HG02763 (cell line): Measurements from ENCODE around the gene TKTL1.
A peak's percentile ranks its signal among the peaks of the same experiment; 100 is the strongest.

Experiments used
- ATAC-seq: cut with Tn5 transposase; IDR thresholded peaks from one replicate; pipeline ENCODE4 v1.9.1; 2021; ENCODE audit warnings: mild to moderate bottlenecking, moderate library complexity; ENCODE audit not compliant: unreplicated experiment

TKTL1 gene

GRCh38 chrX:154343063-154343462, 47.5 kb downstream of the TKTL1 start:
- peak; percentile 13 for ATAC-seq

GRCh38 chrX:154343620-154344019, 48.0 kb downstream of the TKTL1 start:
- peak; percentile 27 for ATAC-seq

- ATAC-seq = no peak
These were observed 52.5 kb downstream of the TKTL1 start for GRCh38 chrX:154348114-154348531.

- ATAC-seq = no peak
These were observed 53.2 kb downstream of the TKTL1 start for GRCh38 chrX:154348646-154349358.

- no peak for ATAC-seq
These were observed 53.9 kb downstream of the TKTL1 start for GRCh38 chrX:154349359-154349935.

GRCh38 chrX:154349979-154350378, 54.4 kb downstream of the TKTL1 start:
- no peak for ATAC-seq

- no peak for ATAC-seq
These were observed 55.0 kb downstream of the TKTL1 start for GRCh38 chrX:154350429-154351182.

- ATAC-seq = no peak
These were observed 55.8 kb downstream of the TKTL1 start for GRCh38 chrX:154351183-154352011.

GRCh38 chrX:154352012-154352401, 56.4 kb downstream of the TKTL1 start:
- ATAC-seq = no peak

GRCh38 chrX:154352466-154352865, 56.9 kb downstream of the TKTL1 start:
- ATAC-seq = no peak

GRCh38 chrX:154353172-154353843, 57.7 kb downstream of the TKTL1 start:
- no peak for ATAC-seq

GRCh38 chrX:154354013-154354412, 58.4 kb downstream of the TKTL1 start:
- no peak for ATAC-seq

GRCh38 chrX:154354516-154354915, 58.9 kb downstream of the TKTL1 start:
- no peak for ATAC-seq

GRCh38 chrX:154355094-154355775, 59.6 kb downstream of the TKTL1 start:
- no peak for ATAC-seq

- no peak for ATAC-seq
These were observed 60.2 kb downstream of the TKTL1 start for GRCh38 chrX:154355776-154356140.

- ATAC-seq = no peak
These were observed 61.0 kb downstream of the TKTL1 start for GRCh38 chrX:154356596-154356995.

GRCh38 chrX:154357205-154357604, 61.6 kb downstream of the TKTL1 start:
- ATAC-seq = no peak

GRCh38 chrX:154358011-154358410, 62.4 kb downstream of the TKTL1 start:
- no peak for ATAC-seq

GRCh38 chrX:154358829-154359228, 63.2 kb downstream of the TKTL1 start:
- ATAC-seq = no peak
